RWPE2 (cell line): Measurements from ENCODE around the gene SIPA1L3.

Source experiments
- ATAC-seq: fragments of 200-7000 bp; cut with Tn5 transposase; 3 replicates; pipeline ENCODE4 v1.9.1; 2021; ENCODE audit warnings: low read depth
- DNase-seq: peaks from one replicate; pipeline ENCODE4 v3.0.0-alpha.2; 2020; ENCODE audit warnings: low spot score
- H3K27ac ChIP-seq: fragments of 450-650 bp; 2 replicates; pipeline ENCODE4 v1.5.1; 2017; ENCODE audit warnings: mild to moderate bottlenecking; ENCODE audit not compliant: poor library complexity, severe bottlenecking
- H3K27me3 ChIP-seq: fragments of 250-450 bp; sonication (Bioruptor Pico); 2 replicates; pipeline ENCODE4 v1.5.1; 2021; ENCODE audit warnings: mild to moderate bottlenecking, moderate library complexity; ENCODE audit not compliant: insufficient read depth, poor library complexity, severe bottlenecking
- H3K36me3 ChIP-seq: fragments of 250-450 bp; sonication (Bioruptor Pico); 2 replicates; pipeline ENCODE4 v1.5.1; 2020; ENCODE audit warnings: low read depth, mild to moderate bottlenecking, moderate library complexity
- H3K4me1 ChIP-seq: fragments of 250-450 bp; sonication (Bioruptor Pico); 2 replicates; pipeline ENCODE4 v1.5.1; 2021; ENCODE audit warnings: mild to moderate bottlenecking, moderate library complexity; ENCODE audit not compliant: insufficient read depth, poor library complexity, severe bottlenecking
- H3K4me3 ChIP-seq: fragments of 250-450 bp; sonication (Bioruptor Pico); 2 replicates; pipeline ENCODE4 v1.5.1; 2021; ENCODE audit warnings: mild to moderate bottlenecking, moderate library complexity; ENCODE audit not compliant: severe bottlenecking
- H3K9me3 ChIP-seq: fragments of 250-450 bp; sonication (Bioruptor Pico); 2 replicates; pipeline ENCODE4 v1.5.1; 2021; ENCODE audit warnings: mild to moderate bottlenecking, moderate library complexity; ENCODE audit not compliant: severe bottlenecking
- CTCF ChIP-seq: fragments of 450-650 bp; IDR thresholded peaks from one replicate; pipeline ENCODE4 v1.5.1; 2017; ENCODE audit warnings: mild to moderate bottlenecking, moderate library complexity; ENCODE audit not compliant: poor library complexity, severe bottlenecking

Gene SIPA1L3

DNA sequence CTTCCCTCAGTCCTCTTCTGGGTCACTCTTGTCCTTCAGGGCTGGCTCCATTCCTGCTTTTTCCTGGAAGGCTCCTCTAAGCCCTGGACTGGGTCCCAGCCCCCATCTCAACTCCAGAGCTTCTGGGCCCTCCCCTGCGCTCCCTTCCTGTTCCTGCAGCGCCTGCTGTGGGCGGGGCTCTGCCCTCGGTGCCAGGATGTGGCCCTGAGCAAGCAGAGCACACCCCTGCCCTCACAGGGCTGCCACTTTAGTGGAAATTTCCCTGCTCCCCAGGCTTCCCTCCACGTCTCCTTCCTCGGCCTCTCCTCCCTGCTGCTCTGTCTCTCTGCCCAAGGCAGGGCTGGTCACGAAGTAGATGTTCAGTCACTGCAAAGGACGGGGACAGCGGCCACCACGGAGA lies 288.2 kb downstream of the SIPA1L3 start:
- DNase-seq (no peak), ATAC-seq (no peak)
- no peak overlapping the region for H3K27ac ChIP-seq
- no peak for TF ChIP-seq CTCF
- no peak overlapping the region for H3K4me3 ChIP-seq
- H3K36me3 ChIP-seq = peaks cover 43% of the 10 kb centered on the region
- no peaks in the 10 kb centered on the region for H3K27me3 ChIP-seq
- no peaks in the 10 kb centered on the region for H3K4me1 ChIP-seq
- no peaks in the 10 kb centered on the region for H3K9me3 ChIP-seq

- Histone ChIP-seq H3K4me3 (no peak overlapping the region), H3K27me3 (no peaks in the 10 kb centered on the region), H3K36me3 (peaks cover 46% of the 10 kb centered on the region), H3K4me1 (no peaks in the 10 kb centered on the region), H3K27ac (no peak overlapping the region), H3K9me3 (no peaks in the 10 kb centered on the region)
- no peak for DNase-seq
- ATAC-seq = no peak
- no peak for TF ChIP-seq CTCF
Measured at GRCh38 chr19:38196245-38196837, 289.3 kb downstream of the SIPA1L3 start.

DNA sequence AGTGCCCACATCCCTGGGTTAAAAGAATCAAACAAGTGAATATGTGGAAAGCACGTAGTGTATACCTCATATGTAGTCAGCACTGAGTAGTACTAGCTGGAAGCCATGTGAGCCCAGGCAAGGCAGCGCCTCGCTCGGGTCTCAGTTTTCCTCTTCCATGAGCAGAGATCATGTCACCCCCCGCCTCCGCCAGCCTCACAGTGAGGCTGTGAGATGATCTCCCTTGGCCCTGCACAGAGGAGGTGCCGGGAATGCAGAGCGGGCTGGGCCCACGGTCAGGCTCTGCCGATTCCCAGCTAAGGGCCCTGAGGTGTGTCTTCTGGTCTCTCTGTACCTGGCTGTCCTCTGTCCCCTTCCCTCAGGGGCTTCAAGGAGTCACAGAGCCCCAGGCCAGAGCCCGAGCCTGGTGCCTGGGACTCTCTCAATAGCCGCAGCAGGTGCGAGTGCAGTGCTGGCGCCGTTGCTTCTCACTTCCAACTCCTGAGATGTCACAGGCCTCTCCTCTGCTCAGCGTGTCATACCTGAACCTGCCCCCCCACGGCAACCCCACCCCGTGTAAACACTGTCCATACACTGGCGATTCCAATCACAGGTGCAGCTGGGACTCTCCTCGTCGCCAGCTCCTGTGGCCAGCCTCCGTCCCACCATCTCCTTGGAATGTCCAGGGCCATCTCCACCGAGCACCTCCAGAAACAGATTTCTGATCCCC lies 290.1 kb downstream of the SIPA1L3 start:
- Histone ChIP-seq H3K4me1 (no peaks in the 10 kb centered on the region), H3K4me3 (no peak overlapping the region), H3K27ac (no peak overlapping the region), H3K27me3 (no peaks in the 10 kb centered on the region), H3K36me3 (peaks cover 54% of the 10 kb centered on the region), H3K9me3 (no peaks in the 10 kb centered on the region)
- TF ChIP-seq CTCF = no peak
- ATAC-seq = no peak
- DNase-seq = no peak

- ATAC-seq (no peak), DNase-seq (peak; percentile 61)
- Histone ChIP-seq H3K4me1 (no peaks in the 10 kb centered on the region), H3K4me3 (no peak overlapping the region), H3K27me3 (no peaks in the 10 kb centered on the region), H3K9me3 (no peaks in the 10 kb centered on the region), H3K27ac (no peak overlapping the region), H3K36me3 (peaks cover 64% of the 10 kb centered on the region)
- TF ChIP-seq CTCF = no peak
Measured at GRCh38 chr19:38197937-38198704, 291.1 kb downstream of the SIPA1L3 start.
